Effector CD4-positive, alpha-beta T cell (primary cell): ENCODE measurements around the gene AMMECR1.

Source experiments
- DNase-seq: peaks from one replicate; pipeline ENCODE4 v3.0.0-alpha.2; 2020

AMMECR1 gene

DNA sequence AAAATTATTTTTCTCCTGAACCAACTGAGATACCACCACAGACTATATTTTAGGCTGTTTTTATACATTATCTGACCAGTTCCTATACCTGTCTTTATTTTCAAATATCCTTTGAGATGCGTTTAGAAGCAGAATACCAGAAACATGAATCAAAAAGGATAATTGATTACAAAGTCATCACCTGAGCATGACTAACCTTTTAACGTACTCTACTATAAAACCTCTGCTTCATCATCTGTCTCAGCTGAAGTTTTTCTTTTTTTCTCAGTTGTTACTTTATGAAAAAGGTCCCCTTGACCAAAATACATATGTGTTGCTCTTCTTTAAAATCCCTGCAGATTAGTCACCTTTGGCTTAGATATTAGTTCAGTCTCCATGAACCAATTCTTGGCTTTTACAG is 109.8 kb downstream of the AMMECR1 start:
- no peak for DNase-seq

DNA sequence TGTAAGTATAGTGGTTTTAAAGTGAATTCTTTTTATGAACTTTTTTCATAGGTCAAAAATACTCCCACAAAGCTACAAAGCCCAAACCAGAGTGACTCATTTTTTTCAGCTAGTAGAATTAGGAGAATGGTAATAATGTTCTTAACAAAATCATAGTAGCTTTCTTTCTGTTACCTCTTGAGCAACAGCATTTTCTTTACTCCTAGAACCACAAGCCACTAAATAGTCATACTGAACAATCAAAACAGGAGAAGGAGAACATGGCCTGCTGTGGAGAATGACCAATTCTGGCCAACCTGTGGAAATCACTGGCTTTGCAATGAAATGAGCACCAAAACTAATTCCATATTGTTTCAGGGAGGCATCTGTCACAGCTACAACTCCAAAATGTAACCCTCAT is 112.9 kb downstream of the AMMECR1 start:
- no peak for DNase-seq

- DNase-seq: no peak
Measured at GRCh38 chrX:110201799-110202198, 116.1 kb downstream of the AMMECR1 start.

- no peak for DNase-seq
Measured at GRCh38 chrX:110194977-110195376, 122.9 kb downstream of the AMMECR1 start.

- DNase-seq: no peak
Measured at GRCh38 chrX:110192516-110192915, 125.4 kb downstream of the AMMECR1 start.

GRCh38 chrX:110188701-110189558 is 129.0 kb downstream of the AMMECR1 start:
- DNase-seq: no peak

- no peak for DNase-seq
Measured at GRCh38 chrX:110183314-110183713, 134.6 kb downstream of the AMMECR1 start.

GRCh38 chrX:110182865-110183264 is 135.0 kb downstream of the AMMECR1 start:
- DNase-seq: no peak

DNA sequence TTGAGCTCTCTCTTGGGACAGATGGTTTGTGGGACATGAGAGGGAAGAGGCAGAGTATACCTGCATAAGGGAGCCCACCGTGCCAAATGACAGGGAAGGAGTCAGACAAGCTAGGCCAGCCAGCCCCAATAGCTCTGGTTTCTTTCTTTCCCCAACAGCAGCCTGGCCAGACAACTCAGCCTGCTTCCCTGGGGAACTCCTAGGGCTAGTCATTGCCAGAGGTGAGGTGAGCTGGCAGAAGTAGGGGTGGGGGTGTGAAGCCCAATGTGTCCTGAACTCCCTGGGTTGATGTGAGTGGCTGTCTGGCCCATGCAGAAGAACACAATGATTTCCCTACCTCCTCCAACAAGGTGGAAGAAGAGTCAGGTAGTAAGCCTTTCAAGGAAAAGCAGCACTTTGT is 135.5 kb downstream of the AMMECR1 start:
- DNase-seq: no peak

- DNase-seq: no peak
Measured at GRCh38 chrX:110181459-110182137, 136.3 kb downstream of the AMMECR1 start.

GRCh38 chrX:110180928-110181310 is 137.0 kb downstream of the AMMECR1 start:
- DNase-seq: no peak

DNA sequence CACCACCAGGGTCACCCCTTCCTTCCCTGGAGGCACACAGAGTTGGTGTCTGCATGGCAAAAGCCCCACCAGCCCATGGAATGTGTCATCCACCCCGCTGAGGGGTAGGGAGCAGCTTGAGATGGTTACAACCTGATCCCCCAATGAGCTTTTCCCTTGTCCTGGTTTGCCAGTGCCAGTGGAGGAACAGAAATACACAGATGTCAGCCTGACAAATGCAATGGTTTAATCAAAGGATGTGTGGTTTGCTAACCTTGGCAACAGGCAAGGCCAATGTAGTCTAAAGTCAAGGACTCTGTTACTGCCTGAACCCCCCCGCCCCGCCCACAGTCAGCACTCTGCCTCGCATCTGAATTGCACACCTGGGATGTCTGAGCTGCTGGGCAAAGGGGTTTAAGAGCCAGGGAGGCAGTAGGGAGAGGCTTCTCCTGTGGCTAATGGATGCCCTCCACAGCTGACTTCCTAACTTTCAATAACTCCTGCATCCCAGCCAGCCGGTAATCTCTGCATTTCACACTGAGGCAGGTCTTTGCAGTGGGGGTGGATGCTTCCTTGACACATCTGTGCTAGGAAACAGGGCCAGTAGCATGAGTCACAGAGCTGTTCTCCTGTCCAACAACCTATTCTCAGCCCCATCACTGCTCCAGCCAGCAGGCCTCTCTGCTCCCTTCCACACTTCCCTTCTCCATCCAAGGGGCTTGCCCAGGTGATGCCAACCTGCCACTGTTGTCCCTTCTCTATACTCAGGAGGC is 137.5 kb downstream of the AMMECR1 start:
- DNase-seq: no peak

DNA sequence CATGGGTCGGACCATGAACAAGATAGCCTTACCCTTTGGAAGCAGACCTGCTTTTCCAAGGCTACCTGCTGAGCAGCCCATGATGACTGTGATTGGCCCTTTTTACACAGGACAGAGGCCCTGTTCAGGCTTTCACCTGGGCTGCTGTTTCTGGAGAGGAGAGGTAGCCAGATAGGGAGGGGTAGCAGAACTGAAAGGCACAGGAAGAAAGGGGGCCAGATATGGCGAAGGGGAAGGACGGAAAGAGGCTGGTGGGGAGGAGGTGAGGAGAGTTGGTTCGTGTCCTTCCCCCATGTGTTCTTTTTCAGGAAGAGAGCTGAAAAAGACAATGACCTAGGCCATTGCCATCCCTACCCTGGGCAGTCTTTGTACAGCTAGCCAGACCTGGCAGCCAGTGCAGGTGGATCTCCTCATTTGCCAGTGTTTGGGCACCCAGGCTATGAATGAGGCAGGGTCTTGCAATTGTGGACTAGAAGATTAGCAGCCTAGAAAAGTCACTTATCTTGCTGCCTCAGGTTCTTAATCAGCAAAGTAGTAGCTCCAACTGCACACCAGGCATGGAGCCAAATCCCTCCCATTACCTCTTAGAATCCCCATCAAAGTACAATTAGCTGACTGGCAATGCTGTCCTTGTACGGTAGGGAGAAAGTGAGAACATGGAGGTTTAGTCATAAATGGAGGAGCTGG is 139.6 kb downstream of the AMMECR1 start:
- no peak for DNase-seq

DNA sequence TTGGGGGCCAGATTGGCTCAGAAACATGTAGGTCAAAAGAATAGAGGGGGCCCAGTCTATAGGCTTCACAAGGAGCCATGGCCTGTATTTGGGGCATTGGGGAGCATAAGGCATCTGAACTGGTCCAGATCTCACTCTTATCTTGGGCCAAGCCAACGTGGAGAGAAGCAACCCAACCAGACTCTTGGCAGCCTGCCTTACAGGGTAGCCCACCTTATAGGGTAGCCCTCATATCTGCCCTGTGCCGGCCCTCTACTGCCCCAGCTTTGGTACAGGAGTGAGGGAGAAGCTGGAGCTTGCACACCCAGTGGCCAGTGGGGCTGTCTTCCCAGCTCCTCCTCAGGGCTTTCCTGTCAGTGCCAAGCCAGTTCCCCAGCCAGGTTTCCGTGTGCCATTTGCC is 142.2 kb downstream of the AMMECR1 start:
- no peak for DNase-seq

DNA sequence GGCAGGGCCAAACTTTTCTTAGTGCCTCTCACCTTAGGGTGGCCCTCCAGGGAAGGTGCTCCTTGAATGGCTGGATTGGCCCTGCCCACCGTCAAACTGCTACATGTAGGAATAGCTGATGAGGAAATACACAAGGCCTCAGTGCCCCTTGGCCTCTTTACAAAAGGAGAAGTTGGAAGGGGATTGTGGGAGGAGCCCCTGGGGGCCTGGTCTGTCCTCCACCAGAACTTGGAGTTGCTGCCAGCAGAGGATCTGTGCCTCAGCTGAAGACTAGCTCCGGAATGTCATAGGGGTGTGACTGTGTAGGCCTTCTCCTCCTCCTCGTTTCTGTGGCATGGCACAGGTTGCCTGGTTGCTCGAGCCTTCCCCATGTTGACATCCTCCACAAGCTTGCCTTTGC is 142.7 kb downstream of the AMMECR1 start:
- DNase-seq: no peak

- DNase-seq: no peak
Measured at GRCh38 chrX:110173192-110174175, 144.4 kb downstream of the AMMECR1 start.

DNA sequence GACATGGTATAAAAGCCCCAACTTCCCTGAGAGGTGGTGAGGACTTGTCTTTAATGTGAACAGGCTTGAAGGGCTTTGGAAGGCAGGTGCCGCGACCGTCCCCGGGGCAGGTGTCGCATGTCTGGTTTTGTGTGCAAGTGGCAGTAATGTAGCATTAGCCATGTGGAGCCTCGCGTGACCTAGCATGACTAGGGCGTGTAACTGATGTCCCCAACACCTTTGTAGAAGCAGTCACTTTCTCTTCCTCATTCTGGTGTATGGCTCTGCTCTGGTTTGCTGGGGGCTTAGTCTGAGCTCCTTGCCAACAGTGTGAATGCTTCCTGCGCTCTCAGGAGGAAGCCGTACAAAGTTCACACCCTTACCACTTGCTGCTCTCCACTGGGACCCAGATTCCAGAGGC is 145.7 kb downstream of the AMMECR1 start:
- no peak for DNase-seq

DNA sequence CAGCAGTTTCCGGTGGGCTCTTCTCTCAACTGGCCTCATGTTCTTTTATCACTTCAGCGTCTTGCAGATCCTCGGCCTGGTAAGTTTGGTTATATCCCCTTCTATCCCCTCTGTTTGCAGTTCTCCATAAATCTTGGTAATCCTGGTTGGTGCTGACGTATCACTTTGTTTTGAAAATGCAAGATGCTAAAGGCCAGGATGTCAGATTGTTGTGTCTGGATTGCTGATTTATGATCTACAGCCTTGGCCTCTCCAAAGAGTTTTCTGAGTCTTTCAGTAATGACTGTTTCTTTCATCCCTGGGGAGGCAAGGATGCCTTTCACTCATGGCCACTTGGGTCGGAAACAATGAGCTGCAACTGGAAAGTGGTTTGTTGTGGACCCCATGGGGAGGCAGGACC is 146.4 kb downstream of the AMMECR1 start:
- no peak for DNase-seq

- no peak for DNase-seq
Measured at GRCh38 chrX:110170029-110170428, 147.9 kb downstream of the AMMECR1 start.

GRCh38 chrX:110168585-110168984 is 149.3 kb downstream of the AMMECR1 start:
- DNase-seq: no peak

DNA sequence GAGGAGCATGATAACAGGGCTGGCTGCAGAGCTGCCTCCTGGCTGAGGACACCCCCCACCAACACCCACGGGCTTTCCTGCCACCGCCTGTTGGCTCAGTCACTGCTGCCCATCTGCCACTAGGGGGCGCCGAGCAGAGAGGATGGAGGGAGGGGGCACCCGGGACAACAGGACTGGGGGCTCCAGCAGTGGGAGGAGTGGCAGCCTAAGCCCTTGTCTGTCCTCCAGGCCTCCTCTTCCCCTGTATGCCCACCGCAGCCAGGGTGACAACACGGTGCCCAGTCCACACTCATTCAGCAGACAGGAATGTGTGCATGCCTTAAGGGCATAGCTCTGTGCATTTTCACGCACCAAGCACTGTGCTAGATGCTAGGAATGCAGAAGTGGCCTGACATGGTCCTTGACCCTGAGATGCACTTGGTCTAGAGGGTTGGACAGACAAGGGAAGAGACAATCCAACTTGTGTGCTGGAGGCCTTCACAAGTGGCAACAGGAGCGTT is 149.9 kb downstream of the AMMECR1 start:
- DNase-seq: peak; percentile 49

- DNase-seq: no peak
Measured at GRCh38 chrX:110163488-110163887, 154.4 kb downstream of the AMMECR1 start.
